GM12878 (cell line): ENCODE results near the gene C14orf93. TPM values are rescaled to one million over a fixed set of nuclear protein-coding genes. Genes with fewer than 3 reads are reported as not detected.

ENCODE experiments used
- ATAC-seq: fragments of 200-7000 bp; cut with Tn5 transposase; 3 replicates; pipeline ENCODE4 v1.9.1; 2020; ENCODE audit warnings: mild to moderate bottlenecking, moderate library complexity
- BruUV-seq: library from RNA; stranded (reverse); fragments of 400-500 nt; replicated peaks from 2 replicates; lab custom pipeline; 2021; lab: Mats Ljungman, UMichigan
- CTCF ChIA-PET: fragments of 300-600 bp; sonication (Branson Sonifier 250); formaldehyde crosslinking; extraction: SDS; loops from one replicate; lab custom pipeline; 2021; ENCODE audit warnings: inconsistent platforms; lab: Yijun Ruan, JAX
- POLR2A ChIA-PET: fragments of 350-600 bp; formaldehyde crosslinking; extraction: SDS; loops from one replicate; lab custom pipeline; 2021; ENCODE audit warnings: inconsistent platforms; lab: Charles Lee
- RAD21 ChIA-PET: fragments of 300-600 bp; sonication (Branson Sonifier 250); formaldehyde crosslinking; loops from one replicate; lab custom pipeline; 2023; ENCODE audit warnings: antibody characterized with exemption; ENCODE audit not compliant: unreplicated experiment; lab: Charles Lee
- SMC1A ChIA-PET: fragments of 300-600 bp; sonication (Branson Sonifier 250); formaldehyde crosslinking; loops from one replicate; lab custom pipeline; 2023; ENCODE audit not compliant: unreplicated experiment, uncharacterized antibody; lab: Charles Lee
- DNase-seq: peaks from one replicate; pipeline ENCODE4 v3.0.0-alpha.2; 2011; ENCODE audit warnings: low read depth, low spot score
- FAIRE-seq: peaks from 3 replicates; lab custom pipeline; 2011; peaks lifted over from hg19 to GRCh38; lab: Jason Lieb, UNC
- H2AFZ ChIP-seq: 2 replicates; pipeline ENCODE4 v1.6.0; 2011; ENCODE audit warnings: low read depth, low read length, control low read depth; ENCODE audit not compliant: control insufficient read depth
- H3K27ac ChIP-seq: 2 replicates; pipeline ENCODE4 v1.5.1; 2011; ENCODE audit warnings: control low read depth; ENCODE audit not compliant: control insufficient read depth, insufficient read depth
- H3K27me3 ChIP-seq, 2 experiments: replicated peaks in 1 of 2; 2 replicates each; pipeline versions ENCODE4 v1.6.0 to v1.6.1; 2011; ENCODE audit warnings: low read length in 1 of 2; ENCODE audit not compliant: control insufficient read depth in 2 of 2, insufficient read depth in 2 of 2
- H3K36me3 ChIP-seq, 2 experiments: 2 replicates each; pipeline ENCODE4 v1.5.1; 2011; ENCODE audit warnings: low read length in 1 of 2; ENCODE audit not compliant: control insufficient read depth in 2 of 2, insufficient read depth in 2 of 2
- H3K4me1 ChIP-seq: 2 replicates; pipeline ENCODE4 v1.6.1; 2011; ENCODE audit warnings: mild to moderate bottlenecking, low read length, moderate library complexity, mixed read lengths; ENCODE audit not compliant: control insufficient read depth, insufficient read depth
- H3K4me2 ChIP-seq: 2 replicates; pipeline ENCODE4 v1.6.0; 2011; ENCODE audit warnings: control low read depth; ENCODE audit not compliant: control insufficient read depth, insufficient read depth
- H3K4me3 ChIP-seq: fragments of 200-600 bp; sonication (generic); 2 replicates; pipeline ENCODE4 v1.5.1; 2016
- H3K79me2 ChIP-seq: 2 replicates; pipeline ENCODE4 v1.6.0; 2011; ENCODE audit warnings: low read length; ENCODE audit not compliant: control insufficient read depth, insufficient read depth
- H3K9ac ChIP-seq: 2 replicates; pipeline ENCODE4 v1.8.0; 2011; ENCODE audit warnings: low read length, control low read depth, mixed read lengths; ENCODE audit not compliant: control insufficient read depth, insufficient read depth
- H3K9me3 ChIP-seq: replicated peaks from 3 replicates; pipeline ENCODE4 v1.5.1; 2011; ENCODE audit warnings: mild to moderate bottlenecking, low read length; ENCODE audit not compliant: control insufficient read depth, insufficient read depth
- H4K20me1 ChIP-seq: 2 replicates; pipeline ENCODE4 v1.6.0; 2011; ENCODE audit not compliant: control insufficient read depth, insufficient read depth
- BCLAF1 ChIP-seq: fragments of 450-650 bp; IDR thresholded peaks from 2 replicates; pipeline ENCODE4 v1.6.1; 2017; ENCODE audit warnings: antibody characterized with exemption, mild to moderate bottlenecking, moderate library complexity
- BRCA1 ChIP-seq: IDR thresholded peaks from 2 replicates; pipeline ENCODE4 v1.6.1; 2011; ENCODE audit warnings: low read depth, low read length, improper control_type of control experiment
- CBFB ChIP-seq: IDR thresholded peaks from 2 replicates; pipeline ENCODE4 v1.6.1; 2016; ENCODE audit warnings: antibody characterized with exemption, low read depth
- CREM ChIP-seq: IDR thresholded peaks from 2 replicates; pipeline ENCODE4 v1.6.1; 2014; ENCODE audit warnings: antibody characterized with exemption, low read depth
- EP300 ChIP-seq, 2 experiments: fragments of 150-350 bp in 1 of 2; IDR thresholded peaks; 2 replicates each; pipeline ENCODE4 v1.6.1; 2011 to 2012; ENCODE audit warnings: low read depth in 2 of 2, low read length in 2 of 2, borderline replicate concordance in 1 of 2, improper control_type of control experiment in 1 of 2, inconsistent platforms in 1 of 2; ENCODE audit not compliant: control insufficient read depth in 1 of 2
- EZH2 ChIP-seq: IDR thresholded peaks from 2 replicates; pipeline ENCODE4 v1.6.1; 2012; ENCODE audit warnings: low read depth, mild to moderate bottlenecking, control low read depth, inconsistent platforms, low read length, borderline replicate concordance; ENCODE audit not compliant: control insufficient read depth
- FOS ChIP-seq: IDR thresholded peaks from 3 replicates; pipeline ENCODE4 v1.6.1; 2011; ENCODE audit warnings: borderline replicate concordance; ENCODE audit not compliant: insufficient read length; ENCODE audit errors: extremely low read depth
- GABPA ChIP-seq: IDR thresholded peaks from 2 replicates; pipeline ENCODE4 v1.6.1; 2014; ENCODE audit warnings: antibody characterized with exemption, low read depth, mild to moderate bottlenecking, inconsistent platforms
- IKZF2 ChIP-seq, 2 experiments: fragments of 450-650 bp; IDR thresholded peaks; 2 replicates each; pipeline ENCODE4 v1.6.1; 2017; ENCODE audit warnings: mild to moderate bottlenecking in 2 of 2, moderate library complexity in 2 of 2
- JUNB ChIP-seq: IDR thresholded peaks from 2 replicates; pipeline ENCODE4 v1.6.1; 2016; ENCODE audit warnings: antibody characterized with exemption, mild to moderate bottlenecking
- KAT2A ChIP-seq: conservative IDR thresholded peaks from 2 replicates; pipeline ENCODE4 v1.6.1; 2011; ENCODE audit warnings: low read depth, low read length; ENCODE audit not compliant: control insufficient read depth
- MEF2B ChIP-seq: fragments of 450-650 bp; IDR thresholded peaks from 2 replicates; pipeline ENCODE4 v1.6.1; 2018; ENCODE audit warnings: mild to moderate bottlenecking, moderate library complexity; ENCODE audit not compliant: partially characterized antibody, poor library complexity, severe bottlenecking
- RAD21 ChIP-seq: IDR thresholded peaks from 2 replicates; pipeline ENCODE4 v1.6.1; 2011; ENCODE audit warnings: mild to moderate bottlenecking, low read depth, low read length, moderate library complexity; ENCODE audit not compliant: insufficient read depth
- RELA ChIP-seq: fragments of 450-650 bp; IDR thresholded peaks from 2 replicates; pipeline ENCODE4 v1.8.0; 2014; ENCODE audit warnings: borderline replicate concordance; ENCODE audit not compliant: partially characterized antibody
- SMARCA5 ChIP-seq: fragments of 450-650 bp; IDR thresholded peaks from 2 replicates; pipeline ENCODE4 v1.6.1; 2017; ENCODE audit warnings: mild to moderate bottlenecking
- SUPT20H ChIP-seq: IDR thresholded peaks from 2 replicates; pipeline ENCODE4 v1.6.1; 2011; ENCODE audit warnings: low read depth, mild to moderate bottlenecking, low read length, moderate library complexity, borderline replicate concordance; ENCODE audit not compliant: control insufficient read depth
- TCF3 ChIP-seq: IDR thresholded peaks from 2 replicates; pipeline ENCODE4 v1.6.1; 2012; ENCODE audit warnings: low read depth, mild to moderate bottlenecking, low read length, borderline replicate concordance; ENCODE audit not compliant: insufficient read depth
- ZNF384 ChIP-seq: IDR thresholded peaks from 2 replicates; pipeline ENCODE4 v1.6.1; 2012; ENCODE audit warnings: low read depth, mild to moderate bottlenecking, low read length, improper control_type of control experiment, borderline replicate concordance
- ZNF622 ChIP-seq: fragments of 450-650 bp; IDR thresholded peaks from 2 replicates; pipeline ENCODE4 v1.6.1; 2017; ENCODE audit warnings: mild to moderate bottlenecking, inconsistent platforms
- WGBS: methylation state at CpG from one replicate; pipeline ENCODE4 v1.1.6; 2016; ENCODE audit warnings: low lambda C conversion rate; ENCODE audit not compliant: insufficient replicate concordance, insufficient coverage; ENCODE audit errors: missing lambda C conversion rate; 5-methylcytosine and 5-hydroxymethylcytosine counted together
- in situ Hi-C: fragments of 300-500 bp; cut with MboI; formaldehyde crosslinking; loops from 9 replicates; pipeline ENCODE4 v1.14.3; 2018; ENCODE audit warnings: mixed read lengths
- intact Hi-C: fragments of 100-400 bp; cut with micrococcal nuclease; formaldehyde crosslinking; loops from one replicate; pipeline ENCODE4 v1.14.2; 2022; ENCODE audit not compliant: unreplicated experiment
- polyA plus RNA-seq, 11 experiments: library from polyadenylated mRNA; depleted of rRNA in 4 of 11; unstranded in 6 of 11; stranded (reverse) in 5 of 11; fragments of >200 nt; fragmentation: Nextera tagmentation in 4 of 11; fragmentation: Illumina TruSeq in 1 of 11; extraction: Ambion mirVana in 4 of 11; extraction: Trizol in 1 of 11; gene quantifications; 1 replicate in 1 of 11; 2 replicates in 10 of 11; pipeline versions ENCODE4 v1.2.1 to v1.2.3, GENCODE V29; 2011 to 2016; ENCODE audit warnings: inconsistent platforms in 2 of 11, missing spikeins in 2 of 11, low read depth in 1 of 11
- total RNA-seq, 4 experiments: library from RNA; depleted of rRNA in 3 of 4; stranded (reverse); fragments of >200 nt in 3 of 4; fragmentation: Illumina TruSeq in 1 of 4; extraction: Trizol in 1 of 4; gene quantifications; 2 replicates each; pipeline versions ENCODE4 v1.2.1 to v1.2.3, GENCODE V29; 2013 to 2021

The C14orf93 gene
- total and polyA plus RNA-seq, 10 of the 15 experiments (the other 5 are each of a cell fraction or from before 2014, with no cell fraction given): 1.8 to 13.9 (median 10.2) TPM

DNA sequence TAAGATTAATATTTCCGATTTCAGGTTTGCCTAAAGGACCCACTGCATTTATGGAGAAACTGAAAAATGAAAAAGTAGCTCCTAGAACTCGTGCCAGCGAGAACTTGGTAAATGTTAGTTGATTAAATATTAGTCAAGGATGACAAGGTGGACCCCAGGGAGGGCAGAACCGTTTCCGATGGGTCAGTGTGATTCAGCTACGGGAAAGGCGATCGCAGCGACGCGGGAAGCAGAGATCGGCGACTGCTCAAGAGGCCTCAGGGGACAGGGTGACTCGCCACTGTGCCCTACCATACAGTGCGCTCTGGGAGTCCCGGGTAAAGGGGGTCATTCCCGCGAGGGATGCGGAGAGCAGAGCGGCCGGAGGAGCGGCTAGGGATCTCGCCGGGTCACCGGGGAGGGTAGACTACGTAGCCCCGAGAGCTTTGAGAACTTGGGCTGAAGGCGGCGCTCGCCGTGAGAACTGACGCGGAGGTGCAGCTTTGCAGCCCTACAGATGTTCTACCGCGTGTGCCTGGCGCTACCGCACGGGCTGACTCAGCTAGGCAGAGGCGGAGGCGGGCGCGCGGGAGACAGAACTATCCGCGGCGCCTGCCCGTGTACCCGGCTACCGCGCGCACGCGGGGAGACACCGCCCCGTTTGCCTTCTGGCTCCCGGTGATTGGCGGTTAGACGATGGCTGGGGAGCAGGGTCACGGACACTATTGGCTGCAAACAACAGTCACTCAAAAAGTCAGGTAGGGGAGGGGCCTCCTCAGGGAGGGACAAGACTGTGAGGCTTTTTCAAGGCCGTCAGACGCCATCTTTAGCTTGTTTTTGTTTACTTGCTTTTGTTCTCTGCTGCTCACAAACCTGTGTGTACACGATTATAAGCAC lies 3.2 kb downstream of the C14orf93 start:
- H2AFZ ChIP-seq: peak overlapping the region; percentile 77
- ATAC-seq: peak; percentile 98
- peaks cover 21% of the 10 kb centered on the region for H3K4me1 ChIP-seq
- under 1% methylated on average over 62 of the region's 62 CpGs for WGBS
- peak; percentile 99 for FAIRE-seq
- ChIA-PET RAD21 (interaction anchor here (0.6 to 3.0 kb wide), 20 partner anchors 9 to 114 kb away, joined by 3 to 37 read pairs (median 6); partner anchors contain the start of genes ACIN1, C14orf119, CDH24 and PRMT5), POLR2A (interaction anchor here (0.6 to 3.2 kb wide), 30 partner anchors 9 to 315 kb away, joined by 3 to 29 read pairs (median 4); partner anchors contain the start of genes ACIN1, C14orf119, LRP10 and PABPN1), CTCF (interaction anchor here (0.6 to 4.1 kb wide), 31 partner anchors 8 to 1301 kb away, joined by 3 to 108 read pairs (median 6); partner anchors contain the start of genes ACIN1, CDH24, HAUS4 and PRMT5), SMC1A (interaction anchor here (0.6 to 3.8 kb wide), 26 partner anchors 8 to 407 kb away, joined by 3 to 67 read pairs (median 5); partner anchors contain the start of genes ACIN1, AJUBA, C14orf119 and HAUS4)
- peak overlapping the region; percentile 91 for H3K27ac ChIP-seq
- BruUV-seq: TSS peak; percentile 4
- peak; percentile 96 for DNase-seq
- no peaks in the 10 kb centered on the region for H4K20me1 ChIP-seq
- intact Hi-C loops (no loop called here), in situ Hi-C loops (no loop called here)
- H3K27me3 ChIP-seq: no peaks in the 10 kb centered on the region
- H3K9me3 ChIP-seq: no peaks in the 10 kb centered on the region
- peak overlapping the region; percentile 71 for H3K4me3 ChIP-seq
- H3K4me2 ChIP-seq: peak overlapping the region; percentile 89
- no peaks in the 10 kb centered on the region for H3K36me3 ChIP-seq
- H3K79me2 ChIP-seq: peaks cover 9% of the 10 kb centered on the region
- H3K9ac ChIP-seq: peak overlapping the region; percentile 82
- no peak for TF ChIP-seq RAD21
- TF ChIP-seq GABPA: no peak
- 0 out of 2 replicates have a peak, but pooled peaks have one; percentile 48 for TF ChIP-seq TCF3
- TF ChIP-seq EP300 (IDR thresholded peaks at IDR 0.05; ENCODE audit: borderline replicate concordance in 1 of 2, control insufficient read depth in 1 of 2, low read depth in 2 of 2, low read length in 2 of 2): no peak
- TF ChIP-seq JUNB: no peak
- no peak for TF ChIP-seq BRCA1
- no peak for TF ChIP-seq RELA
- TF ChIP-seq EZH2: no peak
- TF ChIP-seq MEF2B: peak; percentile 75
- TF ChIP-seq SMARCA5: peak; percentile 91
- TF ChIP-seq ZNF622: no peak
- TF ChIP-seq CBFB: no peak
- TF ChIP-seq FOS: peak; percentile 77
- TF ChIP-seq SUPT20H: no peak
- TF ChIP-seq KAT2A: no peak
- no peak for TF ChIP-seq BCLAF1
- TF ChIP-seq IKZF2 (IDR thresholded peaks at IDR 0.05): peak; percentile 48 to 66; a peak in 2 of 4 replicates
- TF ChIP-seq CREM: 0 out of 2 replicates have a peak, but pooled peaks have one; percentile 43
- TF ChIP-seq ZNF384: no peak
